GM21528 (cell line): ENCODE results near the gene CMIP.
"Not testable (repeated sequence)": the region's sequence is repeated elsewhere in the genome, so short reads cannot be mapped to it uniquely, and the experiment has no call there.

Source experiments
- ATAC-seq: cut with Tn5 transposase; IDR thresholded peaks from one replicate; pipeline ENCODE4 v1.9.1; 2021; ENCODE audit warnings: mild to moderate bottlenecking, moderate library complexity; ENCODE audit not compliant: unreplicated experiment, low FRiP score

The CMIP gene

DNA sequence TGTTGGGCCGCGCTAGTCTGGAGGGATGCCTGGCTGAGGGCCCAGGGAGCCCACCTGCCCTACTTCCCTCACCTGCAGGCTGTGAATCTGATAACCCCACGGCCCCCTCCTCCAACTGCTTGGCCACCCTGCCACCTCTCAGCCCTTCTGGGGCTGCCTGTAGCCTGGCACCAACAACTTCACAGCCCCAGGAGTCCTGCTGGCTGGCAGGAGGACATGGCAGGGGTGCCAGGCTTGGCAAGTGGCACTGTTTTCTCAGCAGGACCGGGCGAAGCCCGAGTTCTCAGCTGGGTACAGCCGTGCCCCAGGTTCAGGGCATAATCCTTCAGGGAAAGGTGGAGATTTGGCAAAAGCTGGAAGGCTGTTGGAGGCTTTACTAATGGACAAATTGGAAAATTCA lies 129.6 kb downstream of the CMIP start:
- ATAC-seq, result no peak

DNA sequence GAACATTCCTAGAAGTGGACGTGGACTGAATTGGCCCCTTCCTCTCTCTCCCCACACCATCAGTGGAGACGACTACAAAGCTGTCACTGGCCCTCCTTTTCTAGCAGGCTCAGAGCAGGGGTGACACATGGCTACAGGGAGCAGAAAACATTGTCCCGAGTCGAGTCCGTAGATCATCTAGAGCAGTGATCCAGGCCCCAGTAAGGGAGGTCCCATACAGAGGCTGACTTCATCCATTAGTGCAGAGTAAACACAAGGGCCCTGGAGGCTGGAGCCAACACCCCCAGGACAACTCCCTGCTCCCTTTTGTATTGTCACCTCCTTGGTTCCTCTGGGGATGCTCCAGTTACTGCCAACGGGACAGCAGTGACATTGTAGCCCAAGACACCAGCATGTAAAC lies 130.7 kb downstream of the CMIP start:
- no peak for ATAC-seq

DNA sequence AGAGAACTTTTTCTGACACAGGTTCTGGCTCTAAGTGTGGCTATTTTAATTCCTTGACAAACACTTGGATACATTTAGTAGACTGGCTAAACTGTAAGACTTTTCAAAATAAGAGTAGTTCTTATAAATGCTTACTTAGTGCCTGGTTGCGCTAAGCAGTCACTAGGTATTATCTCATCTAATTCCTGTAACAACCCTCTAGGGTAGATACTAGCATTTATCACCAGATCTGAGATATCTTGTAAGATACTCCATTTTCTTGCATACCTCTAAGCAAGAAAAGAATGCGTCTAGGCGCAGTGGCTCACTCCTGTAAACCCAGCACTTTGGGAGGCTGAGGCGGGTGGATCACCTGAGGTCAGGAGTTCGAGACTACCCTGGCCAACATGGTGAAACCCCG lies 131.2 kb downstream of the CMIP start:
- no peak for ATAC-seq

DNA sequence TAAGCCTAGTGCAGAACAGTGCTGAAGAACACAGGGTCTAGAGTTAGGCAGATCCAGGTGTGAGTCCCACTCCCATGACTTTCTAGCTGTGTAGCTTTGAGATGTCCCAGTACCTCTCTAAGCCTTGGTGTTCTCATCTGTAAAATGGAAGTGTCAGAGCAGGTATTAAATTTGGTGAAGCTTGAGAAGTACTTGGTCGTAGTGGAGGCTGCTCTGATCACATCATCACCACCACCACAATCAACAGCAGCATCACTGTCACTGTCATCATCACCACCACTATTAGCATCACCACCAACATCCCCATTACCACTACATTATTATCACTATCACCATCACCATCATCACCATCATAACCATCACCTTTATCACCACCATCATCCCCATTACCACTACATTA lies 132.1 kb downstream of the CMIP start:
- no peak for ATAC-seq

DNA sequence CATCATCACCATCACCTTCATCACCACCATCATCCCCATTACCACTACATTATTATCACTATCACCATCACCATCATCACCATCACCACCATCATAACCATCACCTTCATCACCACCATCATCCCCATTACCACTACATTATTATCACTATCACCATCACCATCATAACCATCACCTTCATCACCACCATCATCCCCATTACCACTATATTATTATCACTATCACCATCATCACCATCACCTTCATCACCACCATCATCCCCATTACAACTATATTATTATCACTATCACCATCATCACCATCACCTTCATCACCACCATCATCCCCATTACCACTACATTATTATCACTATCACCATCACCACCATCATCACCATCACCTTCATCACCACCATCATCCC lies 132.7 kb downstream of the CMIP start:
- not testable (repeated sequence) for ATAC-seq

DNA sequence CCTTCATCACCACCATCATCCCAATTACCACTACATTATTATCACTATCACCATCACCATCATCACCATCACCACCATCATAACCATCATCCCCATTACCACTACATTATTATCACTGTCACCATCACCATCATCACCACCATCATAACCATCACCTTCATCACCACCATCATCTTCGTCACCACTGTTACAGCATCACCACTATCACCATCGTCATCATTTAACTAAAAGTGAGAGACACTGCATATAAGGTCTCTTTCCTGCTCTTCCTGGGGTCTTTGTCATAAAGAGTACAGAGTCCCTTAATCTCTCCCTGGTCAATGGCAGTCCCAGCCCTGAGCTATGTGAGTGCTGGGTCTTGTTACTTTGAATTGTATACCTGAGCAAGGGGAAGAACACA lies 133.5 kb downstream of the CMIP start:
- ATAC-seq, result no peak

DNA sequence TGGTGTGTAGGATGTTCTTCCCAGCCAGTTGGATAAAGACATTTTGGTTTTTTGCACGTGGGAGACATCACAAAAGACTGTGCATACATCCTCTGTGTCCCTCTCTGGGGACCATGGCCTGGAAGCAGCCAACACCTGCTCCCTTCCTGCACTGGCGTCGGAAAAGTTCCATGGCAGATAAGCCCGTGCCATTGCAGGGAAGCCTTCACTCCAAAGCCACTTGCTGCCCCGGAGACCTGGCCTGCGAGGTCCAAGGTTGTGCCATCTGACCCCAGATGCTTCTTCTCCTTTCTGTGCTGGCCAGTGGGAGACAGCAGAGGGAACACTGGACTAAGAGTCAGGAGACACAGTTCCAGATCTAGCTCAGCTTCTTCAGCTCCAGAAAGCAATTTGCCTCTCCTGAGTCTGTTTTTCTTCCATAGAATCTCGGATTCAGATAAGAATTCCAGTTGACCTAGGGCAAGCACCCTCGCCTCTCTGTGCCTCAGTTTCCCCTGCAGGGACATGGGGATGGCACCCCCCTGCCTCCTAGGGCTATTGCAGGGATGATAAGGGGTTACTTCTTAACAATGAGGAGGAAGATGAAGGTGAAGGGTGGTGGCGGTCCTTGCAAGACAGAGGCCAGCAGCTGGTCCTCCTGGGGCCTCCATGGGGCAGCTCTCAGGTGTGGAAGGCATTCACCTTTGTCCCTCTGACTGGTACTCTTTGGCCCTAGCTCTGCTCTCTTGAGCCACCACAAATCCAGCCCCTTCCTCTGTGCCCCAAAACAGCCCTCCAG lies 134.2 kb downstream of the CMIP start:
- ATAC-seq, result no peak

DNA sequence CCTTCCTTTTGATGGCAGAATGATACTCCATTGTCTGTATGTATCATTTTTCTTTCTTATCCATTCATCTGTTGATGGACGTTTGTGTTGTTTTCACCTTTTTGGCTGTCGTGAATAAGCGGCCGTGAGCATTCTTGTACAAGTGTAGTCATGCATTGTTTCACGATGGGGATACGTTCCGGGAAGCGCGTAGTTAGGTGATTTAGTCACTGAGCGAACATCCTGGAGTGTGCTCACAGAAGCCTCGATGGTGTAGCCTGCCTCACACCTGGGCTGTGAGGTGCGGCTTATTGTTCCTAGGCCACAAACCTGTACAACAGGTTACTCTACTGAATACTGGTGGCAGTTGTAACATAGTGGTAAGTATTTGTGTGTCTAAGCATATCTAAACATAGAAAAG lies 136.5 kb downstream of the CMIP start:
- no peak for ATAC-seq

DNA sequence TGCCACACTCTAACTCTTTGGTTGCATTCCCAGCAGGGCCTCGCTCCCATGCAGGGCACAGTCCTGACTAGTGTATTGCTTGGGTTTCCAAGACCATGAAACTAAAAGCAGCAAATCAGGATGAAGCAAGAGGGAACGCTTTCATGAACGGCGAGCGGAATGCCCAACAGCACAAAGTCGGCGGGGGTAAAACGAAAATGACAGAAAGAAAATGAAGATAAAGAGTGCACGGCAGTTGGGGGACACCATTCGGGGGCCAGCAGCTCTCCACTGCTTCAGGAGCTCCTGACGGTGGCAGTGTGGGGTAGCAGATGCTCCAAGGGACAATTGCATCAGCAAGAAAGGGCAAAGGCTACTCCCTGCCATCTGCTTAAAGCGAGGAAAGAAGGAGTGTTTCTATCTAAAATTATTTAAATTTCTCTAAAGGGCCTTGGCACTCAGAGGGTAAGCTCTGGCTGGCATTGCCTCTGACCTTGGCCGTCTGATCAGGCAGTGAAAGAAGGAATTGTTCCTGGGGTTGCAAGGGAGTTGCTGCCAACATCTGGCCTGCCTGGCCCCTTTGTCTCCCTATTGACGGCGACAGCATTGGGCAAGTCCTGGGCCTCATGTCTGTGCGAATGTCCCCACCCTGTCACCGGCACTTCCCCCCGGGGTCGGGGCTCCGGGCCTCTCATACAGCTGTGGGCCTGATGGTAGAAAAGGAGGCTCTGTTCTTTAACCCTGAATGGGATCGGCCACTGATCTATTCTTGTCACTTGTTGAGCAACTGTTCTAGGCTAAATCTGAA lies 138.2 kb downstream of the CMIP start:
- no peak for ATAC-seq

DNA sequence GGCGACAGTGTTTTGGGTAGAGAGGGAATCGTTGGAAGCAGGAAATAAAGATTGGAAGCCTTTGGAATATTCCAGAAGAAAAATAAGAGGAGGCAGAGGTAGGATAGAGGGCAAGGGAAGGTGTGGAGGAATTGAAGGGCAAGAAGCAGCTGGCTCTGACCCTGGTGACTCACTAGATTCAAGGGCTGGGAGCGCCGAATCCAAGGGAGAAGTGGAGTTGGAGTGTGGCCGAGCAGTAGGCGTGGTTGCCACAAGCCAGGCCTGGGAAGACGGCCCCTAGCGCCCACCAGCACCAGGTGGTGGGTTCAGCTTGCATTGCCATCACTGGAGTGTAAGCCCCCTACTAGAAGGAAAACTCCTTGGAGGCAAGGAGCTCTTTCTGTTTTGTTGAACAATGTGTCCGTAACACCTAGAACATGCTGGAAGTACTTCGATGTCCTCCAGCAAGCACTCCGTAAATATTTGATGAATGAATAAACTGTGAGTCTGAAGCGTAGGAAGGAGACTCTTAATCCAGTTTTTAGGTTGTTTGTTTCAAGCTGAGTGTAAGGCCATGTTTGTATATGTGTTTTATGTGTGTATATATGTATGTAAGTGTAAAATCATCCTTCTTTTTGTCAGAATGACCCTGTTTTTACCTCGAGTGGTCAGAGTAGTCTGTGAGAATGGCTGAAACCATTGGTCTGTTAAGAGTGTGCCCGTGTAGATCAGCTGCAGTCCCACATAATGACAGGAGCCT lies 139.5 kb downstream of the CMIP start:
- no peak for ATAC-seq

DNA sequence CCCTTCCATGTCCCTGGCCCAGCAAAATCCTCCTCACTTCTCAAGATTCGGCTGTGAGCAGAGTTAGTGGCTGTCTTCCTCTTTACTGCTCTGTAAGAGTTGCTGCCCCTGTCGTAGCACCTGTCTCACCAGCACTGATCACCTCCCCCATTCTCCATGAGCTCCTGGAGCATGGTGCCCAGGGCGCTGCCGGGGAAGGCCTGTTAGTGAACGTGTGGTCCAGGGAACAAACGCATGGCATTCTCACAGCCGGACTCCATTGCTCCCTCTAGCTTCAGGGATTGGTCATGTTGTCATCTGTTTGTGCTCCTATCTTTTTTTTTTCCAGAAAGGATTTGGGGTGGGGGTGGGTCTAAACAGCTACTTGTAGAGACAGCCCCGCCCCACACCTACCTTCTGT lies 141.2 kb downstream of the CMIP start:
- ATAC-seq, result no peak

DNA sequence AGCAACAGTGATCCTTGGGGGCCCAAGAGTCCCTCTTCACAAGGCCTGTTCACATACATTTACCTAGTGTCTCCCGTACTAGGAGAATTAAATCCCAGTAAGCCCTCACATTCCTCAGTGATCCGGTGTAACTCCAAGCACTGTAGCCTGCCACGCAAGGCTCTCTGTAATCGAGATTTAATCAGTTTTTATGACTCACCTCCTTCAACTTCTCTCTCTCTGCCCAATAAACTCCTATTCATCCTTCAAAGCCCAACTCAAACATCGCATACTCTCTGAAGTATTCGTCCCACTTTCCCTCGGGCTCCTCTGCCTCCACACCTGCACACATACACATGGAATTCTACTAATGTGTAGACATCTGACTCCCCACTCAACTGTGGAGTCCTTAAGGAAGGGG lies 141.8 kb downstream of the CMIP start:
- no peak for ATAC-seq

DNA sequence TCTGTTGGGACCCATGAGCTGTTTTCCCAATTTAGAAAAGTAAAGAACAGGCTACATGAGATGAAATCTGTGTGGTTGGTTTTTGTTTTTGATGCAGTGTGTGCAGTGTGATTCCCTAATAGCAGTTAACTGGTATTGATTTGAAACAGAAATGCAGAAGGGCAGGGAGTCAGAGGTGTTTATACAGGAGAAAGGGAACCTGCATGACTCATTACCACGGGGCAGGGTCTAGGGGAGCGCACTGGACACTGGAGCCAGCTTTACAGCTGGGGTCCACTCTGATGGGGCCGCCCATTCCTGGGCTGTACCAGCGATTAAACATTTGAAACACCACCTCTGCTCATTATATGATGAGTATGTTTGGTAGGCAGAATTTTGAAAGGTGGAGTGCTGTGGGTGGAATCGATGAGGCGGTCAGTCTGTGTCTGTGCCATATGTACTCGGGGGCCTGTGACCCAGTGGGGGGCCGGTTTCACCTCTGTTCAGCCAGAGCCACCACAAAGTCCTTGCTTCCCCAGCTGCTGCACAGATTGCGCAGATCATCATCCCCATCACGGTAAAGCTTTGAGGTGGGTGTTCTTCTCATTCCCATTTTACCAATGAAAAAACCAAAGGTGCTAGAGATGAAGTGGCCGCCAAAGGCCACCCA lies 142.5 kb downstream of the CMIP start:
- no peak for ATAC-seq

DNA sequence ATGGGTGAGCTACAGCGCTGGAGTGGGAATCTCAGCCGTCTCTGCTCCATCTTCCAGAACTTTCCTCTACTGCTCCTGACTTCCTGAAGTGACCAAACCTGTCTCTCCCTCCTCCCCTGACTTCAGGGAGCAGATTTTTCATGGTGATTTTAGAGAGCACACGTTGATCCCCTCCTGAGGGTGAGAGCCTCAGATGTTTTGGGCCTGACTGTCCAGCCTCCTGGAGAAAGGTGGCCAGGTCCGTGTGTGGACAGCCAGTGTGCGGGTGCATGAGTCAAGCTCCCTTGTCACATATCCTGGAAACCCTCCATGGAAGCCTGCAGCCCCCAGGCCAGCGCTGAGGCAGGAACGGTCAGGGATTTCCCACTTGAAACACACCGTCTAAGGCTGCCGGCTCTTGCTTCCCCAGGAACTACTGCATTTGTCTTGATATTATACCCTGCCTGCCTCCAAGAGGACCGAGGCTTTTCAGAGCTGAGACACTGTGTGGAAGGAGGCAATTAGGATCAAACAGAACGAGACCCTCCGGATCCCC lies 143.1 kb downstream of the CMIP start:
- ATAC-seq, result no peak

DNA sequence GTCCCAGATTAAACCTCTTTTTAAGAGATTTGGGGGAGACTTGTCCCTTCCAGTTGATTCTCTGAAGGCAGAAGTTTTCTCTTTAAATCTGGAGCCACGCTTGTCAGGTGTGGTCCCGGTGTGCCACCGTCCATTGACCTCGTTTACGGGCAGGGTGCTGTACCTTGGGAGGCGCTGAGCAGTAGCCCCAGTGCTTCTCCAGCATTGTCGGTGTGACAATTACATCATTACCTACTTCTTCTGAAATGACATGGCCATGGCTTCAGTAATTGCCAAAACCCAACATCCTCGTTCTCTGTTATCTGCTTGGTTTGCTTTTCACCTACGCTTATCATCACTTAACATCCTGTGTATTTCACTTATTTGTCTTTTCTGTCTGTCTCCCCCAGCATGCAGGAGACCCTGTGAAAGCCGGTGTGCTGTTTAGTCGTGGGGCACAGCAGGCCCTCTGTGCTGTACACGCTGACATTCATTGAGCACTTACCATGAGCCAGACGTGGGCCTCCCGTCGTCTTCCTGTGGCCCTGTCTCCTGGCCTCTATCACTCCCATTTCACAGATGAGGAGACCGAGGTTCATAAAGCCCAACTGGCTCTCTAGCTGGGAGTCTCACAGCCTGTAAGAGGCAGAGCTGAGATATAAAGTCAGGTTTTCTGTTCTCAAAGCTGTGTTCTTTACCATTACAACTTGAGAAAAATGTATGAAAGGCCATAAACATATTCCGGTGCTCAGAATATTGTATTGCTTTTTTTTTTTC lies 143.9 kb downstream of the CMIP start:
- no peak for ATAC-seq

DNA sequence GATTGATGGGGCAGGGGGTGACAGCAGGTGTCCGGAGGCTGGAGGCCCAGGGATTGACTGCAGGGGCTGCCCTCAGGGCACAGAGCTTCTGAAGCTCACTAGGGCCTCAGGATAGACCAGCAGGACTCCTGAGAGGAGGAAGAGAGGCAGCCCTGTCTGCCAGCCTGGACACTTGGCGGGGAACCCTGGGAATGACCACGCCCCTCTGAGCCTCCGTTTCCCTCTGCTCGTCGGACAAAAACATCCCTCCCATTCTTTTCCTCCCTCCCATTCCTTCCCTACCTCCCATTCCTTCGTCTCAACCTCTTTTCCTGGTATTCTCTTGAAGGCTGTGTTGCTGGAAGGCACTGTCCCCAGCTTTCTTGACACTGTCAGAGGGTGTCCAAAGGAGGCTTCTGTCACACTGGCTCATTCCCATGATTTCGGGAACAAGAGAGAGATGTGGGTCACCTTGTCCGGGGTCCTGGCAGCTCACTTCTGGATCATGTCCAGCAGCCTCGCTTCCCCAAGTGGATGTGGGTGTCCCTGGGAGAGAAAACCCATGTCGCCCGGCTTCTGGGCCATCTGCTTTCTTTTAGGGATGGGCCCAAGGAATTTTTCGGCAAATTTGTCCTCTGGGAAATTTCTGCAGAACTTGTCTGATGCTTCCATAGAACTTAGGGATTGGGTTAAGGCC lies 145.5 kb downstream of the CMIP start:
- no peak for ATAC-seq

DNA sequence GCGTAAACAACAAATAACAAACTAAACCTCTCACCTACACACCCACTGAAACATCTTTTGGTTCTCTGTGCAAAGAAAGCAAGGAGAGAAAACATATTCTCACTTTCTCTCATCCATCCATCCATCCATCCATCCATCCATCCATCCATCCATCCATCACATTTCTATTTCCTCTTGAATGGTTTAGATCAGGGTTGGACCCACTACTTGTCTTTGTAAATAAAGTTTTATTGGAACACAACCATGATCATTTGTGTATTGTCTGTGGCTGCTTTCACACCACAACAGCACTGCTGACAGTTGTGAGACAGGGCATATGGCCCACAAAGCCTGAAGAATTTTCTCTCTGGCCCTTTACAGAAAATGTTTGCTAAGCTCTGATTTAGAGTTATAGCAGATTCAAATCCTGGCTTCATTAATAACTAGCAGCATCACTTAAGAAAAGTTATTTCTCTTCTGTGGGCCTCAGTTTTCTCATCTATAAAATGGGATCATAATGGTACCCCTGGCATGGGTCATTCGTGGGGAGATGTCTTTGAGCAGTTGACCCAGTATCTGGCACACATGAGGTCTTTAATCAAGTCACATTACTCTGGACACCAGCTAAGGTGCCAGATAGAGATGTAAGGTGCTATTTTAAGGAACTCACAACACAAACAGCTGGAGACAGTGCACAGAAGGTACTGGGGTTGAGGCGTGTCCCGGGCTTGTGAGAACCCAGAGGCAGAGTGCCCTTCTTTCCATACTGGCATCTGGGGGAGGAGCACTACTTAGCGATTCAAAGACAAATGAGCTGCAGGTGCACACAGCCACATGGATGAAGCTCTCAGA lies 146.3 kb downstream of the CMIP start:
- ATAC-seq, result no peak

DNA sequence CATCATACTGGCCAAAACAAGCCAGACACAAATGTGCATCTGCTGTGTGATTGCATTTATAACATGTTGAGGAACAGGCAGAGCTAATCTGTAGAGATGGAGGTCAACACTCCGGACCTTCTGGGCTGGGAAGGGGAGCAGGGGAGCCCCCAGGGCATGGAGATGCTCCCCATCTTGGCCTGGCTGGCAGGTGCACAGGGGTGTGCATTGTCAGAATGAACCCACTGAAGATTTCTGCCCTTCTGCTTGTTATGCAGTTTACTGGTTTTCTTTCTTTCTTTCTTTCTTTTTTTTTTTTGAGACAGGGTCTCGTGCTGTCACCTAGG lies 146.9 kb downstream of the CMIP start:
- ATAC-seq, result no peak
